SK-N-SH treated with all-trans-retinoic acid at 6 μM for 48 hours (cell line): ENCODE measurements around the gene STYK1.
"Not testable (repeated sequence)": the region's sequence is repeated elsewhere in the genome, so short reads cannot be mapped to it uniquely, and the experiment has no call there.

Experiments
- ATAC-seq: fragments of 200-7000 bp; cut with Tn5 transposase; 3 replicates; pipeline ENCODE4 v1.9.1; 2020; ENCODE audit warnings: mild to moderate bottlenecking, moderate library complexity
- ARNTL ChIP-seq: fragments of 450-650 bp; formaldehyde crosslinking; IDR thresholded peaks from 2 replicates; pipeline ENCODE4 v1.5.0; 2020; ENCODE audit warnings: low read depth, mild to moderate bottlenecking, moderate library complexity, borderline replicate concordance
- BACH2 ChIP-seq: fragments of 250-450 bp; sonication (Bioruptor Pico); IDR thresholded peaks from 2 replicates; pipeline ENCODE4 v1.9.0; 2021; ENCODE audit warnings: mild to moderate bottlenecking, borderline replicate concordance
- CSDC2 ChIP-seq: fragments of 250-450 bp; sonication (Bioruptor Pico); IDR thresholded peaks from 2 replicates; pipeline ENCODE4 v1.5.0; 2020; ENCODE audit warnings: mild to moderate bottlenecking, moderate library complexity
- ESRRG ChIP-seq: fragments of 250-450 bp; sonication (Bioruptor Pico); IDR thresholded peaks from 2 replicates; pipeline ENCODE4 v1.6.1; 2021; ENCODE audit warnings: mild to moderate bottlenecking
- GLIS3 ChIP-seq: fragments of 250-450 bp; sonication (Bioruptor Pico); IDR thresholded peaks from 2 replicates; pipeline ENCODE4 v1.5.0; 2020; ENCODE audit warnings: mild to moderate bottlenecking, moderate library complexity
- ISL1 ChIP-seq: fragments of 250-450 bp; sonication (Bioruptor Pico); IDR thresholded peaks from 2 replicates; pipeline ENCODE4 v2.1.2; 2022; ENCODE audit warnings: mild to moderate bottlenecking, moderate library complexity
- OSR1 ChIP-seq: fragments of 250-450 bp; sonication (Bioruptor Pico); IDR thresholded peaks from 2 replicates; pipeline ENCODE4 v1.8.0; 2022; ENCODE audit warnings: moderate library complexity, mild to moderate bottlenecking, inconsistent platforms
- PATZ1 ChIP-seq: fragments of 250-450 bp; sonication (Bioruptor Pico); IDR thresholded peaks from 2 replicates; pipeline ENCODE4 v1.8.0; 2020; ENCODE audit warnings: mild to moderate bottlenecking, moderate library complexity, borderline replicate concordance
- POU6F1 ChIP-seq: fragments of 250-450 bp; sonication (Bioruptor Pico); IDR thresholded peaks from 2 replicates; pipeline ENCODE4 v1.8.0; 2021; ENCODE audit warnings: low read depth, mild to moderate bottlenecking, moderate library complexity, borderline replicate concordance
- PPARA ChIP-seq: fragments of 250-450 bp; sonication (Bioruptor Pico); IDR thresholded peaks from 2 replicates; pipeline ENCODE4 v1.5.0; 2020; ENCODE audit warnings: mild to moderate bottlenecking, borderline replicate concordance
- RARB ChIP-seq: fragments of 250-450 bp; sonication (Bioruptor Pico); IDR thresholded peaks from 2 replicates; pipeline ENCODE4 v1.8.0; 2021; ENCODE audit warnings: mild to moderate bottlenecking, moderate library complexity
- SNAI2 ChIP-seq: fragments of 250-450 bp; sonication (Bioruptor Pico); IDR thresholded peaks from 2 replicates; pipeline ENCODE4 v1.5.0; 2020; ENCODE audit warnings: mild to moderate bottlenecking, moderate library complexity
- TCF4 ChIP-seq: fragments of 250-450 bp; sonication (Bioruptor Pico); IDR thresholded peaks from 2 replicates; pipeline ENCODE4 v1.8.0; 2021; ENCODE audit warnings: mild to moderate bottlenecking, moderate library complexity, borderline replicate concordance
- TOX ChIP-seq: fragments of 250-450 bp; sonication (Bioruptor Pico); IDR thresholded peaks from 2 replicates; pipeline ENCODE4 v1.8.0; 2021; ENCODE audit warnings: mild to moderate bottlenecking, moderate library complexity, borderline replicate concordance
- TSHZ2 ChIP-seq: fragments of 250-450 bp; sonication (Bioruptor Pico); IDR thresholded peaks from 2 replicates; pipeline ENCODE4 v1.5.0; 2020; ENCODE audit warnings: mild to moderate bottlenecking, moderate library complexity
- ZC3H10 ChIP-seq: fragments of 250-450 bp; sonication (Bioruptor Pico); IDR thresholded peaks from 2 replicates; pipeline ENCODE4 v1.5.1; 2021; ENCODE audit warnings: mild to moderate bottlenecking, moderate library complexity
- ZFP30 ChIP-seq: fragments of 450-650 bp; formaldehyde crosslinking; IDR thresholded peaks from 2 replicates; pipeline ENCODE4 v1.5.0; 2022; ENCODE audit warnings: mild to moderate bottlenecking, moderate library complexity
- ZNF565 ChIP-seq: fragments of 450-650 bp; formaldehyde crosslinking; conservative IDR thresholded peaks from 2 replicates; pipeline ENCODE4 v1.5.0; 2020; ENCODE audit warnings: low read depth, mild to moderate bottlenecking, moderate library complexity
- ZNF70 ChIP-seq: fragments of 450-650 bp; formaldehyde crosslinking; IDR thresholded peaks from 2 replicates; pipeline ENCODE4 v1.5.0; 2020; ENCODE audit warnings: mild to moderate bottlenecking, moderate library complexity
- ZNF8 ChIP-seq: fragments of 450-650 bp; formaldehyde crosslinking; IDR thresholded peaks from 2 replicates; pipeline ENCODE4 v1.5.0; 2020; ENCODE audit warnings: mild to moderate bottlenecking, moderate library complexity
- TF ChIP-seq, protein P1 (sequence below): fragments of 250-450 bp; sonication (Bioruptor Pico); IDR thresholded peaks from 2 replicates; pipeline ENCODE4 v1.5.1; 2021; ENCODE audit warnings: mild to moderate bottlenecking, moderate library complexity

Gene STYK1

GRCh38 chr12:10652192-10652591 lies 21.7 kb downstream of the STYK1 start:
- no peak for TF ChIP-seq ISL1 (CRISPR knock-in tag)
- no peak for TF ChIP-seq ZNF565
- TF ChIP-seq, protein P1, sequence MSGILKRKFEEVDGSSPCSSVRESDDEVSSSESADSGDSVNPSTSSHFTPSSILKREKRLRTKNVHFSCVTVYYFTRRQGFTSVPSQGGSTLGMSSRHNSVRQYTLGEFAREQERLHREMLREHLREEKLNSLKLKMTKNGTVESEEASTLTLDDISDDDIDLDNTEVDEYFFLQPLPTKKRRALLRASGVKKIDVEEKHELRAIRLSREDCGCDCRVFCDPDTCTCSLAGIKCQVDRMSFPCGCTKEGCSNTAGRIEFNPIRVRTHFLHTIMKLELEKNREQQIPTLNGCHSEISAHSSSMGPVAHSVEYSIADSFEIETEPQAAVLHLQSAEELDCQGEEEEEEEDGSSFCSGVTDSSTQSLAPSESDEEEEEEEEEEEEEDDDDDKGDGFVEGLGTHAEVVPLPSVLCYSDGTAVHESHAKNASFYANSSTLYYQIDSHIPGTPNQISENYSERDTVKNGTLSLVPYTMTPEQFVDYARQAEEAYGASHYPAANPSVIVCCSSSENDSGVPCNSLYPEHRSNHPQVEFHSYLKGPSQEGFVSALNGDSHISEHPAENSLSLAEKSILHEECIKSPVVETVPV (CRISPR knock-in tag), result no peak
- TF ChIP-seq ZFP30 (CRISPR knock-in tag), result no peak
- TF ChIP-seq ARNTL, result no peak
- TF ChIP-seq SNAI2 (CRISPR knock-in tag), result no peak
- TF ChIP-seq TCF4 (CRISPR knock-in tag), result no peak
- no peak for TF ChIP-seq ESRRG (CRISPR knock-in tag)
- TF ChIP-seq ZNF8, result no peak
- no peak for TF ChIP-seq ZC3H10 (CRISPR knock-in tag)
- TF ChIP-seq ZNF70 (CRISPR knock-in tag), result no peak
- no peak for TF ChIP-seq BACH2
- no peak for TF ChIP-seq RARB (CRISPR knock-in tag)
- no peak for TF ChIP-seq TSHZ2 (CRISPR knock-in tag)
- no peak for TF ChIP-seq PPARA (CRISPR knock-in tag)
- TF ChIP-seq CSDC2 (CRISPR knock-in tag), result no peak
- no peak for TF ChIP-seq GLIS3 (CRISPR knock-in tag)
- no peak for TF ChIP-seq TOX
- ATAC-seq, result no peak

GRCh38 chr12:10646576-10646975 lies 27.3 kb downstream of the STYK1 start:
- ATAC-seq, result not testable (repeated sequence)

DNA sequence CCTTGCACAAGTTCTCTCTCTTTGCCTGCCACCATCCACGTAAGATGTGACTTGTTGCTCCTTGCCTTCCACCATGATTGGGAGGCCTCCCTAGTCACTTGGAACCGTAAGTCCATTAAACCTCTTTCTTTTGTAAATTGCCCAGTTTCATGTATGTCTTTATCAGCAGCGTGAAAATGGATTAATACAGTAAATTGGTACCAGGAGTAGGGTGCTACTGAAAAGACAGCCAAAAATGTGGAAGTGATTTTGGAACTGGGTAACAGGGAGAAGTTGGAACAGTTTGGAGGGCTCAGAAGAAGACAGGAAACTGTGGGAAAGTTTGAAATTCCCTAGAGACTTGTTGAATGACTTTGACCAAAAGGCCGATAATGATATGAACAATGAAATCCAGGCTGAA lies 27.9 kb downstream of the STYK1 start:
- no peak for ATAC-seq

DNA sequence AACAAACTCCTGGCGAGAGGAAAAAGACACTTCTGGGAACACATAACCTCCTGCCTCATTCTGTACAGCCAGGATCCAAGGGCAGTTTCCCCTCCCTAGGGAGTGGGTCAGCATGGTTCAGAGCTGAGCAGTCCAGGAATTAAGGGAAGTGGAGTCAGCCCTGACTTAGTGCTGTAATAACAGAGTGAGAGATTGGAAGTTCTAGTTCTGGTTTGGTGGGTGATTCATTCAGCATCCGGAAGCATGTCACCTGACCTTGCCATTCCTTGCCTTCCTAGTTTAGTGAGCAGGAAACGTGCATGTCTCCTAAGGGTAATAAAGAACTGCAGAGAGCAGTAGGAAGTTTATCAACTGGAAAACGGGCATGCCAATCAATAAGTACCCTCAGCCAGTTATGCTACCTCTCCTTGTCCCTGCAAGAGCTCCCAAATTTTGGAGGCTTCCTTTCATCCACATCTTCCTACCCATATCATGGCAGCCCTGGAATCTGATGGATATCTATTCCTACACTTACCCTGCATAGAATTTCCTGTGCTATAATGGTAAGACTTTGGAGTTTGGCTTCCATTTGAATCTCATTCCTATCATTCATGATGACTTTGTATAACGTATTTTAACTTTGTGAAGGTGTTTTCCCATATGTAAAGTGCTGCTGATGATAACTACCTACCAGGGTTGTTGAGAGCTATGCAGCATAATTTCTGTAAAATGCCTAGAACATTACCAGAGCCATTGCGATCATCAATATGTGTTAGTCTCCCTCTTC lies 31.9 kb downstream of the STYK1 start:
- no peak for ATAC-seq
- TF ChIP-seq CSDC2 (CRISPR knock-in tag), result no peak
- TF ChIP-seq ESRRG (CRISPR knock-in tag), result no peak
- no peak for TF ChIP-seq ZNF70 (CRISPR knock-in tag)
- TF ChIP-seq BACH2, result no peak
- no peak for TF ChIP-seq RARB (CRISPR knock-in tag)
- no peak for TF ChIP-seq TOX
- TF ChIP-seq, protein P1 (CRISPR knock-in tag), result no peak
- TF ChIP-seq SNAI2 (CRISPR knock-in tag), result no peak
- TF ChIP-seq PATZ1, result no peak
- no peak for TF ChIP-seq ZNF565
- TF ChIP-seq ISL1 (CRISPR knock-in tag), result no peak

More for the DNA sequence above, 27.9 kb downstream of the STYK1 start:
- no peak for TF ChIP-seq PPARA (CRISPR knock-in tag)
- TF ChIP-seq TOX, result no peak
- TF ChIP-seq OSR1, result no peak
- TF ChIP-seq RARB (CRISPR knock-in tag), result no peak
- no peak for TF ChIP-seq ZNF8
- no peak for TF ChIP-seq SNAI2 (CRISPR knock-in tag)
- no peak for TF ChIP-seq POU6F1
